Measurements from ENCODE around the gene CAPN14. TPM values are rescaled to one million over a fixed set of nuclear protein-coding genes. Genes with fewer than 3 reads are reported as not detected.

CAPN14 gene
- total RNA-seq, 4 donors from 2014 or later: 0.83 TPM; not detected in 3

DNA sequence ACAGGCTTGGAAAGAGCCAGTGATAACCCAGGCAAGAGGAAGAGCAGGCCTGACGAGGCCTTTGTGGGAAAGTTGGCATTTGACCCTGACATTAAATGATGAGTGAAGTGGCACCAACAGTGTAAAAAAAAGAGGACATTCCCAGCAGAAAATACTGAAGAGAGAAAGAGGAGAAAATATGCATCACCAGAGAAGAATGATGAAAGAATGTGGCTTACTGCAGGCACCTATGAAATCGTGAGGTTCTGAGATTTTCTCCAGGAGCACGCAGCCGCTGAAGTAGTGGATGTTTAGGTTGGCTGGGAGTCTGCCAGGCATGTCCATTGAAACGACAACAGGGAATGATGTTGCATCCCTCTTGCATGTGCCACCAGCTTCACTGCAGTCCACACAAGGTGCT lies 30.4 kb upstream of the CAPN14 start:
- H3K9me3 ChIP-seq: no peaks in the 10 kb centered on the region
- no peak for TF ChIP-seq POLR2A (IDR thresholded peaks at IDR 0.05)
- TF ChIP-seq, protein P1, sequence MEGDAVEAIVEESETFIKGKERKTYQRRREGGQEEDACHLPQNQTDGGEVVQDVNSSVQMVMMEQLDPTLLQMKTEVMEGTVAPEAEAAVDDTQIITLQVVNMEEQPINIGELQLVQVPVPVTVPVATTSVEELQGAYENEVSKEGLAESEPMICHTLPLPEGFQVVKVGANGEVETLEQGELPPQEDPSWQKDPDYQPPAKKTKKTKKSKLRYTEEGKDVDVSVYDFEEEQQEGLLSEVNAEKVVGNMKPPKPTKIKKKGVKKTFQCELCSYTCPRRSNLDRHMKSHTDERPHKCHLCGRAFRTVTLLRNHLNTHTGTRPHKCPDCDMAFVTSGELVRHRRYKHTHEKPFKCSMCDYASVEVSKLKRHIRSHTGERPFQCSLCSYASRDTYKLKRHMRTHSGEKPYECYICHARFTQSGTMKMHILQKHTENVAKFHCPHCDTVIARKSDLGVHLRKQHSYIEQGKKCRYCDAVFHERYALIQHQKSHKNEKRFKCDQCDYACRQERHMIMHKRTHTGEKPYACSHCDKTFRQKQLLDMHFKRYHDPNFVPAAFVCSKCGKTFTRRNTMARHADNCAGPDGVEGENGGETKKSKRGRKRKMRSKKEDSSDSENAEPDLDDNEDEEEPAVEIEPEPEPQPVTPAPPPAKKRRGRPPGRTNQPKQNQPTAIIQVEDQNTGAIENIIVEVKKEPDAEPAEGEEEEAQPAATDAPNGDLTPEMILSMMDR (IDR thresholded peaks at IDR 0.05): no peak
- H3K27me3 ChIP-seq: no peaks in the 10 kb centered on the region
- no peaks in the 10 kb centered on the region for H3K36me3 ChIP-seq
- peaks cover 0 to under 1% (median 0%) of the 10 kb centered on the region in 4 donors for H3K4me1 ChIP-seq
- no peak overlapping the region for H3K27ac ChIP-seq
- DNase-seq: no peak
- no peak overlapping the region for H3K4me3 ChIP-seq

DNA sequence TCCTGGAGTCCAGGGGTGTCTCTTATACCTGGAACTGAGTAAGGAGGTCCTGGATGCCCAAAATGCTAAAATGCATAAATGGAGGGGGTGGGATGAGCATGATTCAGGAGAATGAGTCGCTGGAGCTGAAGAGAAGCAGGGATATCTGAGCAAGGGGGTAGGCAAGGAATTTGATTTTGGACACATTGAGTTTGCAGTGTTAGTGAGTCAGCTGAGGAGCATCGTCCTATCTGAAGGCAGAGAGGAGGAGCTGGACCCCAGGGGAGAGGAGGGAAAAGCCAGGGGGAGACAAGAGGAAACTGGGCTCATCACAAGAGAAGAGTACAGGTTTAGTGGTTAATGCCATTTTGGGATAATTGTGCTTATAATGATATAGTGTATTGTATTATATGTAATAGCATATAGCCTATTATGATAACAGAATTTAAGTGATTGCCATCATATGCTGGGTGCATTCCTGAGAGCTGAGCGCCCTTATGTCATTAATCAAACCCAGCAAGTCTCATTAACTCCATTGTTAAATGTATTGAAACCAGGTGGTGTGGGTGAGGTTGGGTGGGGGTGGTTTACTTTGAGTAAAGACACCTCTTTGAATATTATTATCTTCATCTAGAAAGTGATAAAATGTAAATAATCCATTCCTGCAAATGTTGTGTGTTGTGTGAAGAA lies 29.0 kb upstream of the CAPN14 start:
- no peaks in the 10 kb centered on the region for H3K27me3 ChIP-seq
- DNase-seq: no peak
- no peaks in the 10 kb centered on the region for H3K9me3 ChIP-seq
- H3K27ac ChIP-seq: no peak overlapping the region
- no peak overlapping the region for H3K4me3 ChIP-seq
- TF ChIP-seq POLR2A (IDR thresholded peaks at IDR 0.05): no peak
- TF ChIP-seq, protein P1 (IDR thresholded peaks at IDR 0.05): no peak
- H3K36me3 ChIP-seq: no peaks in the 10 kb centered on the region
- H3K4me1 ChIP-seq: no peaks in the 10 kb centered on the region

DNA sequence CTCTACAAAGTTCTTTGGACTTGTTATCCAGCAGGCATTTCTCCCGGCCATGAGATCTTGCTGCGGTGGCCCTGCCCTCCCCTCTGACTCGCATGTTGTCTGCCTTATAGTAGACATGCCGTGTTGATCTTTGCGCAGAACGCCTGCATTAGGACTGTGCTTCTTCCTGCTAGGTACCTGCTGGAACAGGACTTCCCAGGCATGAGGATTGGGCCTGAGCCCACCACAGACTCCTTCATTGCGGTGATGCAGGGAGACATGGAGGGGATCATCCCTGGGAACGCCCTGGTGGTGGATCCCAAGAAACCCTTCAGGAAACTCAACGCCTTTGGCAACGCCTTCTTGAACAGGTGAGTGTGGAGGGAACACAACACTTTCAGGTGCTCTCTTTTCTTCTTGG lies 26.8 kb upstream of the CAPN14 start:
- H3K4me1 ChIP-seq: no peaks in the 10 kb centered on the region
- H3K36me3 ChIP-seq: no peaks in the 10 kb centered on the region
- no peaks in the 10 kb centered on the region for H3K27me3 ChIP-seq
- H3K4me3 ChIP-seq: no peak overlapping the region
- TF ChIP-seq, protein P1 (IDR thresholded peaks at IDR 0.05): no peak
- no peak for TF ChIP-seq POLR2A (IDR thresholded peaks at IDR 0.05)
- H3K27ac ChIP-seq: no peak overlapping the region
- no peak for DNase-seq
- no peaks in the 10 kb centered on the region for H3K9me3 ChIP-seq

DNA sequence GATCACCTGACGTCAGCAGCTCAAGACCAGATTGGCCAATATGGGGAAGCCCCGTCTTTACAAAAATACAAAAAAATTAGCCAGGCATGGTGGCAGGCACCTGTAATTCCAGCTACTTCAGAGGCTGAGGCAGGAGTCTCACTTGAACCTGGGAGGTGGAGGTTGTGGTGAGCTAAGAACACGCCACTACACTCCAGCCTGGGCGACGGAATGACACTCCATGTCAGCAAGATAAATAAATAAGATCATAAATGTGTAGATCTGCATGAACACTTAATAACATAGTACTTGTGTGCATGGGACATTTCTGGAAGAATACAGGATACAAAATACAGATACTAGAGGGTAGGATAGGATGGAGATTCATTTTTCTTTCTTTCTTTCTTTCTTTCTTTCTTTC lies 25.7 kb upstream of the CAPN14 start:
- no peaks in the 10 kb centered on the region for H3K27me3 ChIP-seq
- no peaks in the 10 kb centered on the region for H3K9me3 ChIP-seq
- no peak overlapping the region for H3K27ac ChIP-seq
- H3K4me1 ChIP-seq: no peaks in the 10 kb centered on the region
- no peak for DNase-seq
- H3K36me3 ChIP-seq: no peaks in the 10 kb centered on the region
- no peak overlapping the region for H3K4me3 ChIP-seq
- TF ChIP-seq, protein P1 (IDR thresholded peaks at IDR 0.05): no peak
- TF ChIP-seq POLR2A (IDR thresholded peaks at IDR 0.05): no peak

DNA sequence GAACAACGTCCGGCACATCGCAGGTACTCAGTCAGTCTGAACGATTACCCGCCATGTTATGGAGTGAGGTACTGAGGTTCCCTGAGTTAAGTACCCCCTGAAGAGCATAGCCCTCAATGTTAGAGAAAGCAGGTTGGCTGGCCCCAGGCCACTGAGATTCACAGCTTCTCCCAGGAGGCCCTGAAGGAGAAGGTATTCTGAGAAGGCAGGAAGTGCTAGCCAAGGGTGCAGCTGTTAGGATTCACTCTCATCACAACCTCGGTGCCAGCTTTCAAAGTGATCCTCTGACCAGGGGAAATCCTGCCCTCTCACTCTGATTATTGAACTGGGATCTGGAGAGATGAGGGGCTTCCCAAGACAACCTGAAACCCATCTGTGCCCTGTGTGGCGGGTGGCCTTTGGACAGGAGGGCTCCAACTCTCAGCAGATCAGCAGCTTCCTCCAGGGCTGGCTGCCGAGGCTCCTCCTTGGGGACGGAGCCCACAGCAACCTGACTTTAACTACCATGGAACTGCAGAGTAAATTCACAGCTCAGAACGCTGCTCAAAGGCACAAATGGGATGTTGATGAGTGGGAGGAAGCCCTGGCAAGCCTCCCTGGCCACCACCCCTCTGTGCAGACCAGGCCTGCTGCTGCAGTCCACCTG lies 24.4 kb upstream of the CAPN14 start:
- no peaks in the 10 kb centered on the region for H3K27me3 ChIP-seq
- no peak for DNase-seq
- H3K9me3 ChIP-seq: no peaks in the 10 kb centered on the region
- no peaks in the 10 kb centered on the region for H3K4me1 ChIP-seq
- no peak overlapping the region for H3K4me3 ChIP-seq
- H3K36me3 ChIP-seq: no peaks in the 10 kb centered on the region
- H3K27ac ChIP-seq: peak overlapping the region in 1 of 4 donors; percentile 25
- TF ChIP-seq POLR2A (IDR thresholded peaks at IDR 0.05): no peak
